H4 (cell line): ENCODE data around the gene CYSLTR1. TPM values are rescaled to one million over a fixed set of nuclear protein-coding genes. Genes with fewer than 3 reads are reported as not detected.

Source experiments
- total RNA-seq: library from RNA; depleted of rRNA; stranded (reverse); fragments of >200 nt; shearing (Covaris generic); gene quantifications from 2 replicates; pipeline ENCODE4 v1.2.3, GENCODE V29; 2014; rRNA removed

The CYSLTR1 gene
- total RNA-seq, 1 experiment from 2014 or later = 0.04 TPM

Other genes starting within 250 kb of the CYSLTR1 start
- gene PGK1, start 223.4 kb downstream of the CYSLTR1 start, total RNA-seq = 569 and 625 TPM in 2 replicates
- gene TAF9B, start 188.0 kb downstream of the CYSLTR1 start, total RNA-seq = 54.8 and 81.2 TPM in 2 replicates